A549 (cell line): ENCODE measurements around the gene CHI3L1. TPM values are rescaled to one million over a fixed set of nuclear protein-coding genes. Genes with fewer than 3 reads are reported as not detected.

Experiments
- ATAC-seq, 2 experiments: fragments of 200-7000 bp in 1 of 2; fragments of >200 bp in 1 of 2; cut with Nextera tagmentation in 1 of 2; cut with Tn5 transposase in 1 of 2; 3 replicates each; pipeline versions ENCODE4 v1.8.0 to v1.9.1; 2018 to 2020; ENCODE audit warnings: mild to moderate bottlenecking in 1 of 2, moderate library complexity in 1 of 2
- CTCF ChIA-PET: fragments of 300-600 bp; sonication (Branson Sonifier 250); formaldehyde crosslinking; extraction: SDS; loops from one replicate; lab custom pipeline; 2021; ENCODE audit warnings: antibody characterized with exemption, inconsistent platforms; lab: Yijun Ruan, JAX
- POLR2A ChIA-PET: fragments of 350-600 bp; formaldehyde crosslinking; extraction: SDS; loops from one replicate; lab custom pipeline; 2021; ENCODE audit warnings: antibody characterized with exemption, inconsistent platforms; lab: Yijun Ruan, JAX
- DNase-seq, 2 experiments: peaks; one replicate each; pipeline versions ENCODE4 v3.0.0 to v3.0.0-alpha.2; 2011 to 2016; ENCODE audit warnings: low read depth in 1 of 2, low spot score in 1 of 2
- FAIRE-seq: peaks from 2 replicates; lab custom pipeline; 2011; peaks lifted over from hg19 to GRCh38; lab: Jason Lieb, UNC
- H3K27ac ChIP-seq, 2 experiments: fragments of >200 bp; sonication (Bioruptor Twin); formaldehyde crosslinking; 3 replicates each; pipeline ENCODE4 v1.5.1; 2016 to 2017
- H3K4me1 ChIP-seq: fragments of >200 bp; sonication (Bioruptor Twin); formaldehyde crosslinking; 3 replicates; pipeline ENCODE4 v1.6.1; 2016
- H3K4me2 ChIP-seq: fragments of >200 bp; sonication (Bioruptor Twin); formaldehyde crosslinking; 3 replicates; pipeline ENCODE4 v1.6.1; 2016
- H3K4me3 ChIP-seq: fragments of >200 bp; sonication (Bioruptor Twin); formaldehyde crosslinking; 3 replicates; pipeline ENCODE4 v1.5.1; 2016
- H3K9me3 ChIP-seq: fragments of >200 bp; sonication (Bioruptor Twin); formaldehyde crosslinking; 3 replicates; pipeline ENCODE4 v1.6.1; 2016
- ATOH8 ChIP-seq: fragments of 250-450 bp; sonication (Bioruptor Pico); IDR thresholded peaks from 2 replicates; pipeline ENCODE4 v1.5.0; 2020; ENCODE audit warnings: low read depth, mild to moderate bottlenecking, moderate library complexity
- CEBPB ChIP-seq, 2 experiments: fragments of >200 bp in 1 of 2; sonication (Bioruptor Twin) in 1 of 2; formaldehyde crosslinking in 1 of 2; IDR thresholded peaks; 2 replicates each; pipeline ENCODE4 v1.6.1; 2012 to 2016
- CHD2 ChIP-seq: fragments of 150-350 bp; IDR thresholded peaks from 2 replicates; pipeline ENCODE4 v1.6.1; 2014; ENCODE audit warnings: low read length; ENCODE audit not compliant: partially characterized antibody
- CTCF ChIP-seq: fragments of >200 bp; sonication (Bioruptor Twin); formaldehyde crosslinking; IDR thresholded peaks from 3 replicates; pipeline ENCODE4 v1.5.1; 2016
- FOSL2 ChIP-seq, 2 experiments: fragments of 450-650 bp in 1 of 2; fragments of >200 bp in 1 of 2; sonication (Bioruptor Twin) in 1 of 2; formaldehyde crosslinking; IDR thresholded peaks; 2 replicates each; pipeline versions ENCODE4 v1.5.0 to v1.6.1; 2016 to 2020; ENCODE audit warnings: mild to moderate bottlenecking in 1 of 2, moderate library complexity in 1 of 2
- FOXS1 ChIP-seq: fragments of 250-450 bp; sonication (Bioruptor Pico); IDR thresholded peaks from 2 replicates; pipeline ENCODE4 v1.5.0; 2020; ENCODE audit warnings: mild to moderate bottlenecking, moderate library complexity
- HEYL ChIP-seq: fragments of 250-450 bp; sonication (Bioruptor Pico); IDR thresholded peaks from 2 replicates; pipeline ENCODE4 v1.8.0; 2021; ENCODE audit warnings: mild to moderate bottlenecking, moderate library complexity
- HMGXB4 ChIP-seq: fragments of 250-450 bp; sonication (Bioruptor Pico); IDR thresholded peaks from 2 replicates; pipeline ENCODE4 v1.5.0; 2021; ENCODE audit warnings: mild to moderate bottlenecking, moderate library complexity, borderline replicate concordance
- HOXA7 ChIP-seq: fragments of 250-450 bp; sonication (Bioruptor Pico); IDR thresholded peaks from 2 replicates; pipeline ENCODE4 v1.5.0; 2020; ENCODE audit warnings: mild to moderate bottlenecking, moderate library complexity
- MAFK ChIP-seq: fragments of 450-650 bp; IDR thresholded peaks from 2 replicates; pipeline ENCODE4 v1.6.1; 2014; ENCODE audit not compliant: partially characterized antibody
- MAX ChIP-seq: IDR thresholded peaks from 2 replicates; pipeline ENCODE4 v1.6.1; 2012
- MYC ChIP-seq: IDR thresholded peaks from 2 replicates; pipeline ENCODE4 v1.6.1; 2012; ENCODE audit warnings: mild to moderate bottlenecking, inconsistent platforms, low read length, improper control_type of control experiment, borderline replicate concordance
- NFE2L2 ChIP-seq: fragments of 150-350 bp; conservative IDR thresholded peaks from 2 replicates; pipeline ENCODE4 v1.6.1; 2014; ENCODE audit warnings: low read length
- NR3C1 ChIP-seq: fragments of >200 bp; sonication (Bioruptor Twin); formaldehyde crosslinking; IDR thresholded peaks from 3 replicates; pipeline ENCODE4 v1.6.1; 2017
- RARB ChIP-seq: fragments of 250-450 bp; sonication (Bioruptor Pico); IDR thresholded peaks from 2 replicates; pipeline ENCODE4 v1.8.0; 2021; ENCODE audit warnings: mild to moderate bottlenecking, moderate library complexity
- RNF2 ChIP-seq: fragments of 200-600 bp; sonication (generic); IDR thresholded peaks from 2 replicates; pipeline ENCODE4 v1.6.1; 2016; ENCODE audit warnings: low read depth, mild to moderate bottlenecking, antibody characterized with exemption, moderate library complexity, borderline replicate concordance
- TFCP2L1 ChIP-seq: fragments of 250-450 bp; sonication (Bioruptor Pico); IDR thresholded peaks from 2 replicates; pipeline ENCODE4 v1.5.0; 2021; ENCODE audit warnings: mild to moderate bottlenecking
- TP53 ChIP-seq: fragments of 250-450 bp; sonication (Bioruptor Pico); IDR thresholded peaks from 2 replicates; pipeline ENCODE4 v1.5.0; 2021; ENCODE audit warnings: mild to moderate bottlenecking, moderate library complexity
- USF2 ChIP-seq: fragments of 450-650 bp; IDR thresholded peaks from 2 replicates; pipeline ENCODE4 v1.6.1; 2014; ENCODE audit warnings: antibody characterized with exemption
- ZC3H11A ChIP-seq: fragments of 450-650 bp; IDR thresholded peaks from 2 replicates; pipeline ENCODE4 v1.6.1; 2014; ENCODE audit warnings: antibody characterized with exemption, mild to moderate bottlenecking
- ZNF302 ChIP-seq: fragments of 250-450 bp; sonication (Bioruptor Pico); IDR thresholded peaks from 2 replicates; pipeline ENCODE4 v1.9.0; 2021; ENCODE audit warnings: inconsistent platforms, mild to moderate bottlenecking, moderate library complexity
- ZSCAN20 ChIP-seq: fragments of 250-450 bp; sonication (Bioruptor Pico); IDR thresholded peaks from 2 replicates; pipeline ENCODE4 v1.8.0; 2022; ENCODE audit warnings: mild to moderate bottlenecking, moderate library complexity
- WGBS: methylation state at CpG from one replicate; pipeline ENCODE4 v1.1.6; 2017; ENCODE audit errors: missing lambda C conversion rate; 5-methylcytosine and 5-hydroxymethylcytosine counted together
- polyA plus RNA-seq, 4 experiments: library from polyadenylated mRNA; depleted of rRNA in 3 of 4; stranded (reverse); fragments of >200 nt; fragmentation: RNase III in 1 of 4; extraction: RNeasy Plus Mini Kit Qiagen cat#74134 plus additional on column Dnase treatment in 1 of 4; gene quantifications; 2 replicates in 3 of 4; 3 replicates in 1 of 4; pipeline ENCODE4 v1.2.3, GENCODE V29; 2011 to 2017

CHI3L1 gene
- polyA plus RNA-seq, 2 of the 4 experiments (the other 2 are of a cell fraction), result 0.04 TPM; not detected in 1

- WGBS, result 88% methylated on average over 3 of the region's 3 CpGs
- ATAC-seq, result peak in 1 of 2 experiments; percentile 37; a peak in 2 of 6 replicates
Observed at GRCh38 chr1:203196371-203196770, 9.9 kb upstream of the CHI3L1 start.

GRCh38 chr1:203190949-203191348 lies 4.4 kb upstream of the CHI3L1 start:
- ChIA-PET CTCF (interaction anchor here (0.9 to 2.7 kb wide), 9 partner anchors 8 to 152 kb away, joined by 3 to 8 read pairs (median 4); no protein-coding TSS in a partner anchor), POLR2A (no interaction called here)
- Histone ChIP-seq H3K4me3 (no peak overlapping the region), H3K4me1 (no peaks in the 10 kb centered on the region), H3K27ac (no peak overlapping the region), H3K9me3 (no peaks in the 10 kb centered on the region), H3K4me2 (no peak overlapping the region)
- TF ChIP-seq CHD2, result no peak
- no peak for TF ChIP-seq HOXA7 (CRISPR knock-in tag)
- peak; percentile 94 for TF ChIP-seq ZC3H11A
- WGBS, result 69% methylated on average over 2 of the region's 2 CpGs
- DNase-seq (no peak), FAIRE-seq (no peak), ATAC-seq (no peak)

More at GRCh38 chr1:203196371-203196770, 9.9 kb upstream of the CHI3L1 start:
- DNase-seq, result no peak
- Histone ChIP-seq H3K4me2 (no peak overlapping the region), H3K9me3 (no peaks in the 10 kb centered on the region), H3K27ac (peak overlapping the region in 1 of 2 experiments; percentile 24; a peak in 1 of 6 replicates), H3K4me3 (no peak overlapping the region), H3K4me1 (peaks cover 9% of the 10 kb centered on the region; the same call in 1 of the 3 replicates)
- TF ChIP-seq ZSCAN20 (CRISPR knock-in tag) (no peak), RNF2 (no peak), FOSL2 (IDR thresholded peaks at IDR 0.05) (no peak), FOSL2 (CRISPR knock-in tag; IDR thresholded peaks at IDR 0.05) (no peak), MYC (no peak), NFE2L2 (no peak), CHD2 (no peak), FOXS1 (no peak), TP53 (CRISPR knock-in tag) (no peak), HEYL (CRISPR knock-in tag) (no peak), ZNF302 (CRISPR knock-in tag) (no peak), CTCF (no peak), NR3C1 (no peak)
- POLR2A ChIA-PET, result no interaction called here
- CTCF ChIA-PET, result interaction anchor here (0.9 to 1.6 kb wide), 3 partner anchors 20 to 31 kb away, joined by 4 to 5 read pairs (median 4); no protein-coding TSS in a partner anchor
- FAIRE-seq, result no peak

- no peak for DNase-seq
Observed at GRCh38 chr1:203189951-203190352, 3.4 kb upstream of the CHI3L1 start.

More at GRCh38 chr1:203189951-203190352, 3.4 kb upstream of the CHI3L1 start:
- H3K27ac ChIP-seq, result no peak overlapping the region
- no peak overlapping the region for H3K4me3 ChIP-seq
- no peaks in the 10 kb centered on the region for H3K9me3 ChIP-seq
- WGBS, result 72% methylated on average over 7 of the region's 7 CpGs
- CTCF ChIA-PET, result interaction anchor here (0.8 to 3.0 kb wide), 8 partner anchors 8 to 151 kb away, joined by 3 to 17 read pairs (median 4); no protein-coding TSS in a partner anchor
- no peak overlapping the region for H3K4me2 ChIP-seq
- TF ChIP-seq TFCP2L1 (CRISPR knock-in tag) (no peak), HMGXB4 (CRISPR knock-in tag) (no peak), ATOH8 (CRISPR knock-in tag) (no peak), CEBPB (IDR thresholded peaks at IDR 0.05) (no peak), MAFK (no peak), RARB (CRISPR knock-in tag) (no peak), TP53 (CRISPR knock-in tag) (no peak), USF2 (no peak), MAX (no peak)
- FAIRE-seq (no peak), ATAC-seq (no peak)
- no peaks in the 10 kb centered on the region for H3K4me1 ChIP-seq
- POLR2A ChIA-PET, result no interaction called here
